Measurements from ENCODE around the gene WDR7. TPM values are rescaled to one million over a fixed set of nuclear protein-coding genes. Genes with fewer than 3 reads are reported as not detected.

The WDR7 gene
- total RNA-seq, 4 donors from 2014 or later, result 22.6 to 39.0 (median 31.2) TPM

GRCh38 chr18:56836173-56836572 is 185.0 kb downstream of the WDR7 start:
- WGBS, 2 donors, result 78 to 81% methylated on average over 7 of the region's 7 CpGs
- no peaks in the 10 kb centered on the region for H3K4me1 ChIP-seq
- DNase-seq (ENCODE audit: low spot score in 2 of 2), result no peak
- H3K27me3 ChIP-seq, result no peaks in the 10 kb centered on the region
- H3K4me3 ChIP-seq, result no peak overlapping the region
- H3K36me3 ChIP-seq, result peaks cover 0 to 24% (median 0%) of the 10 kb centered on the region in 3 donors
- H3K27ac ChIP-seq, result no peak overlapping the region
- H3K9me3 ChIP-seq, result no peaks in the 10 kb centered on the region
- TF ChIP-seq EP300 (IDR thresholded peaks at IDR 0.05) (no peak), POLR2A (IDR thresholded peaks at IDR 0.05) (no peak), CTCF (IDR thresholded peaks at IDR 0.05) (no peak)

GRCh38 chr18:56841836-56842235 is 190.7 kb downstream of the WDR7 start:
- DNase-seq (ENCODE audit: low spot score in 2 of 2), result no peak
- Histone ChIP-seq H3K4me1 (no peaks in the 10 kb centered on the region), H3K27ac (no peak overlapping the region), H3K36me3 (peaks cover 0 to 9% (median 0%) of the 10 kb centered on the region in 3 donors), H3K4me3 (no peak overlapping the region), H3K9me3 (no peaks in the 10 kb centered on the region), H3K27me3 (no peaks in the 10 kb centered on the region)
- WGBS, 2 donors, result 93 to 98% methylated on average over 1 of the region's 1 CpG
- TF ChIP-seq POLR2A (IDR thresholded peaks at IDR 0.05) (no peak), EP300 (IDR thresholded peaks at IDR 0.05) (no peak), CTCF (IDR thresholded peaks at IDR 0.05) (no peak)

- peaks cover 0 to 5% (median 0%) of the 10 kb centered on the region in 4 donors for H3K9me3 ChIP-seq
- no peaks in the 10 kb centered on the region for H3K4me1 ChIP-seq
- no peak overlapping the region for H3K27ac ChIP-seq
- no peak overlapping the region for H3K4me3 ChIP-seq
- H3K36me3 ChIP-seq, result peaks cover 0 to 15% (median 0%) of the 10 kb centered on the region in 3 donors
- 88 to 96% methylated on average over 4 of the region's 4 CpGs for WGBS, 2 donors
- H3K27me3 ChIP-seq, result no peaks in the 10 kb centered on the region
- DNase-seq (ENCODE audit: low spot score in 2 of 2), result no peak
- TF ChIP-seq POLR2A (IDR thresholded peaks at IDR 0.05), result no peak
- no peak for TF ChIP-seq CTCF (IDR thresholded peaks at IDR 0.05)
- TF ChIP-seq EP300 (IDR thresholded peaks at IDR 0.05), result no peak
These were observed 192.1 kb downstream of the WDR7 start for GRCh38 chr18:56843241-56843640.

GRCh38 chr18:56844556-56844955 is 193.4 kb downstream of the WDR7 start:
- H3K4me1 ChIP-seq, result no peaks in the 10 kb centered on the region
- TF ChIP-seq POLR2A (IDR thresholded peaks at IDR 0.05) (no peak), EP300 (IDR thresholded peaks at IDR 0.05) (no peak), CTCF (IDR thresholded peaks at IDR 0.05) (no peak)
- peaks cover 0 to 15% (median 0%) of the 10 kb centered on the region in 3 donors for H3K36me3 ChIP-seq
- no peak overlapping the region for H3K4me3 ChIP-seq
- WGBS, 2 donors, result 95 to 97% methylated on average over 1 of the region's 1 CpG
- no peak for DNase-seq (ENCODE audit: low spot score in 2 of 2)
- peaks cover 0 to 5% (median 0%) of the 10 kb centered on the region in 4 donors for H3K9me3 ChIP-seq
- no peaks in the 10 kb centered on the region for H3K27me3 ChIP-seq
- no peak overlapping the region for H3K27ac ChIP-seq

- WGBS, 2 donors, result 45 to 47% methylated on average over 1 of the region's 1 CpG
- H3K4me1 ChIP-seq, result no peaks in the 10 kb centered on the region
These were observed 200.6 kb downstream of the WDR7 start for GRCh38 chr18:56851774-56852173.

More at GRCh38 chr18:56851774-56852173, 200.6 kb downstream of the WDR7 start:
- H3K36me3 ChIP-seq, result peaks cover 0 to 12% (median 0%) of the 10 kb centered on the region in 3 donors
- TF ChIP-seq POLR2A (IDR thresholded peaks at IDR 0.05) (no peak), CTCF (IDR thresholded peaks at IDR 0.05) (no peak), EP300 (IDR thresholded peaks at IDR 0.05) (no peak)
- no peak overlapping the region for H3K27ac ChIP-seq
- no peaks in the 10 kb centered on the region for H3K27me3 ChIP-seq
- H3K4me3 ChIP-seq, result no peak overlapping the region
- DNase-seq (ENCODE audit: low spot score in 2 of 2), result no peak
- H3K9me3 ChIP-seq, result peaks cover 0 to 5% (median 0%) of the 10 kb centered on the region in 4 donors
